H4 (cell line): ENCODE measurements around the gene PTPN1. TPM values are rescaled to one million over a fixed set of nuclear protein-coding genes. Genes with fewer than 3 reads are reported as not detected.
"Not testable (repeated sequence)": the region's sequence is repeated elsewhere in the genome, so short reads cannot be mapped to it uniquely, and the experiment has no call there.

Source experiments
- DNase-seq: peaks from one replicate; pipeline ENCODE4 v3.0.0-alpha.2; 2015; ENCODE audit warnings: low spot score
- total RNA-seq: library from RNA; depleted of rRNA; stranded (reverse); fragments of >200 nt; shearing (Covaris generic); gene quantifications from 2 replicates; pipeline ENCODE4 v1.2.3, GENCODE V29; 2014

Gene PTPN1
- total RNA-seq, 1 experiment from 2014 or later, result 22.8 TPM

DNA sequence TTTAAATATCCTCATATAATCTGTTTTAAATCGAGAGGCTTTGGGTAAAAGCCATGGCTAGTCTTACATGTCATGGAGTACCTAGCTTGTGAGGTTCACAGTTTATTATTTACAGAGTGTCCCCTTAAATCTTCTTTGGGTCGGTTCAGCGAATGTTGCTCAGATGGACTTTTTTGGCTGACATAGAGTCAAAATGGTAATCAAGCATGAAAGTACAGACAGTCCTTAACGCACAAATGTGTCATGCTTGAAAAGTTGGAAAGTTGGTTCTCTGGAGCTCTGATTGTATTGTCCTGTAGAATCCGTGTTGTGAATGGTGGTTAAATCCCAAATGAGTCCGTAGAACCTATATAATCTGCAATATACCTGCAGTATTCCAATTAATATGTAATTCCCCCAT lies 22.0 kb downstream of the PTPN1 start:
- DNase-seq, result no peak

DNA sequence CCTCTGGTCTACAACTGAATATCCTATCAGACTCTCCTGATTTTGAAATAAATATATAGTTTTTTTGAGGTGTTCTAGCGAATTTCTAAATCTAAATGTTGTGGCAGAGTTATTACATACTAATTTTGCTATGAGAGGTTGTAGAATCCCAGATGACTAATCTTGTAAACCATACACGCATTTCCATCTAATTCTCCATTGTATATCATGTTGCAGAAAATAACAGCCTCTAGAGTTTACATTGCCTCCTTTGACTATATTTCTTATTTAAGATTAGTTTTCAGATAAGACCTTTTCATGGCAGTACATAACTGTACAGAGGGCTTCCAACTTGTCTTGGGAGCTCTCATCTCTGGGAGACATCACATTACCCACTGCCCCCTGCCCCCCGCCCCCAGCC lies 22.9 kb downstream of the PTPN1 start:
- no peak for DNase-seq

DNA sequence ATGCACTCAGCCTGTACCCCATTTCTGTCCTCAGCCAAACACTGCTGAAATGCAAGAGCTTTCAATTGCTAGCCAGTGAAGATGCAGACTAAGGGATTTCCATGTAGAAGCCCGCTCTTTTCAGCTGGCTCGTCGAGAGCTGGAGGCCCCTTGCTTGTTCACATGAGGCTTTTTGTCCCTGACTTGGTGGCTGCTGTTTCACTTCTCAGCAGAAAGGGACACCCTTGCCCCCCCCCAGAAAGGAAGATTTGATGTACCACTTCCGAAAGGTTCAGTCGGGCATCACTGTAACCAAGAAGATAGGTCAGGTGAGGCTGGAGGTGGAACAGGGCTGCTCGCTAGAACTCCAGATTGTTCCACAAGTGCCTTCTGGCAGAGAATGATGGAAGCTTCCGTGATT lies 23.3 kb downstream of the PTPN1 start:
- DNase-seq, result no peak

DNA sequence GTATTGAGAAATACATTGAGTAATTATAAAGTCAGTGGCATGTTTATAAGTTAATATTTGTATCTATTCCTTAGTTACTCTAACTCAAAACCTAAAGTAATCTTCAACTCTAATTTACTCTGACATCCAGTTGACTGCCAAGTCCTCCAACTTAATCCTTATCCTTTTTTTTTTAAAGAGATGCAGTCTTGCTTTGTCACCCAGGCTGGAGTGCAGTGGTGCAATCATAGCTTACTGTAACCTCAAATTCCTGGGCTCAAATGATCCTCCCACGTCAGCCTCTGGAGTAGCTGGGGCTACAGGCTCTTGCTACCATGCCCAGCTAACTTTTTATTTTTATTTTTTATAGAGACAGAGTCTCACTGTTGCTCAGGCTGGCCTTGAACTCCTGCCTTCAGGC lies 24.4 kb downstream of the PTPN1 start:
- peak; percentile 74 for DNase-seq

DNA sequence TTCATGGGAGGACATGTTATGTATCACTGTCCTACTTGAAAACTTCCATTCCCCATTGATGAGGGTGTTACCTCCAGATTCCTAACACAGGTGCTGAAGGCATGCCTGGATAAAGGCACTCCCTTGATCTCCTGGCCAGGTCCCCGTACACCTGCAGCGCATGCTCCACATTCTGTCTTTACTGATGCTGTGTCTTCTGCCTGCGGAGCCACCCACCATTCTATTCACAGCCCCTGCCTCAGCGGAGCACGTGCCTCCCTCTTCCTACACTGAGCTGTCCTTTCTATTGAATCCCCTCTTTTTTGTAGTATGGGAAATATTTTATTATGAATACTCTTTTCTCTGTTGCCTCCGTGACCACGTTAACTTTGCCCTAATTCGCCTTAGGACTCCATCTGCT lies 25.0 kb downstream of the PTPN1 start:
- DNase-seq, result no peak

DNA sequence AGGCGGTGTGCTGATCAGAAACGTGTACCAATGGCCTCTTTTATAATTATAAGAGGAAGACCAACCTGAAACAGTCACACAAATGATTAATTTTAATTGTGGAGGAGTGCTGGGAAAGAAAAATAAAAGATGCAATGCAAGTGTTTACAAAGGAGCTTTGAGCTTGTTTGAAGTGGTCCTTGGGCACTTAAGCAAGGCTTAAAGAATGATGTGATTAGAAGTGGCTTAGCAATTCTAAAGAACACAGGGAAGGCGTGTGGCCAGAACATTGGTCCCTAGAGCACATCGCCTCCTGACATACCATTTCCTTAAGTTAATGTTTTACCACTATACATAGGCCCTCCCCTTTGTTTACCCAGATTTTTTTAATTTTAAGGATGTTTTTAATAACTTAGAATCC lies 26.1 kb downstream of the PTPN1 start:
- no peak for DNase-seq

DNA sequence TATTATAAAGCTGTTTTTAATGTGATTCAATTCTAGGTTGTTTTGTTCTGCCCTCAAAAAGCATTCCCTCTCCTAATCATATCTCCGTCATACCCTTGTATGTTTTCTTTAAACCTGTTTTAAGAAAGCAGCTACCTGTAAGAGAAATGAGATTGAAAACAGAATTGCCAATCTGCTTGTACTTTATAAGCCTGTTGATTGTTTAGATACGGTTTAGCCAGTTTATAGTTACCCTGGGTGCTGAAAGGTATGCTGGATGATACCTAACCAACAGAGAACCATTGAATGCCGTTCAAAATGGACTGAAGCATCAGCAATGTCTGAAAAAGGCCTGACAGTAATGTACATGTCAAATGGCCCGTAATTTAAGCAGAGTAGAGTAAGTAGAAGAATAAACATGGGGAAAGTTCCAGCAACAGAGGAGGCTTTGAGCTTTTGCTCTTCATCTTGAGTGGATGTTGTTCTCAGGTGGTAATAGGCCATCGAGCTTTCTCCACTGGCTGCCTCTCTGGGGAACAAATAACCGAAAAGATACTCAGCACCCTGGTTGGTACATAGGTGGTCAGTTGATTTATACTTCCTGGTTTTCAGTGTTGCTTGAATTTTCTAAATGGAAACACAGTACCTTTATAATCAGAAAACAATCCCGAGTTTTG lies 27.5 kb downstream of the PTPN1 start:
- DNase-seq, result no peak

DNA sequence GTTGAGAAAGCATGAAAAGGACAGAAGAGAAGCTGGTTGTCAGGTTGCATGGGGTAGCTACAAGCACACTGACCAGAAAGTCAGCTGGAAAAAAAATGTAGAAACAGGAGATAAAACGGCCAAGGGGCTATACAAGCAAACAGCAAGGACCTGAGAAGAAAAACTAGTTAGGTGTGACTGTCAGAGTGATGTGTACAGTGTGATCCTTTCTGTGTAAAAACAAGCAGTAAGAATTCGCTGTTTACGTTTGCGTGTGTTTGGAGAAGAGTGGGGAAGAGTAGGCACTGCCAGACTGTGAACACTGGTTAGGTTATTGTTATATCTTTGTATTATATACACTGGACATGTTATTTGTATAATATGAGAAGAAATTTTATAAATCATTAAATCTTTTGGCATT lies 28.1 kb downstream of the PTPN1 start:
- DNase-seq, result no peak

DNA sequence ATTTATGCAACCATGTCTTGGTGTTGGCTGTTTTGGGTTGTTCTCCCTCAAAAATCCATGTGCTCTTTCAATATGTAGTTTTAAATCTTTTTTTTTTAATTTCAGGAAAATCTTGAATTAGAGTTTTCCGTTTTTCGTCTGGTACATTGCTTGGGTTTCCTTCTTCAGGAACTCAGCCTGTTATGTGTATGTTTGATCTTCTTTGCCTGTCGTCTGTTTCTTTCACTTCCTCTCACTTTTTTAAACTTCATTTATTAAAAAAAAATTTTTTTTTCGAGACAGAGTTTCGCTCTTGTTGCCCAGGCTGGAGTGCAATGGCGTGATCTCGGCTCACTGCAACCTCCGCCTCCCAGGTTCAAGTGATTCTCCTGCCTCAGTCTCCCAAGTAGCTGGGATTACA lies 29.6 kb downstream of the PTPN1 start:
- DNase-seq, result not testable (repeated sequence)

DNA sequence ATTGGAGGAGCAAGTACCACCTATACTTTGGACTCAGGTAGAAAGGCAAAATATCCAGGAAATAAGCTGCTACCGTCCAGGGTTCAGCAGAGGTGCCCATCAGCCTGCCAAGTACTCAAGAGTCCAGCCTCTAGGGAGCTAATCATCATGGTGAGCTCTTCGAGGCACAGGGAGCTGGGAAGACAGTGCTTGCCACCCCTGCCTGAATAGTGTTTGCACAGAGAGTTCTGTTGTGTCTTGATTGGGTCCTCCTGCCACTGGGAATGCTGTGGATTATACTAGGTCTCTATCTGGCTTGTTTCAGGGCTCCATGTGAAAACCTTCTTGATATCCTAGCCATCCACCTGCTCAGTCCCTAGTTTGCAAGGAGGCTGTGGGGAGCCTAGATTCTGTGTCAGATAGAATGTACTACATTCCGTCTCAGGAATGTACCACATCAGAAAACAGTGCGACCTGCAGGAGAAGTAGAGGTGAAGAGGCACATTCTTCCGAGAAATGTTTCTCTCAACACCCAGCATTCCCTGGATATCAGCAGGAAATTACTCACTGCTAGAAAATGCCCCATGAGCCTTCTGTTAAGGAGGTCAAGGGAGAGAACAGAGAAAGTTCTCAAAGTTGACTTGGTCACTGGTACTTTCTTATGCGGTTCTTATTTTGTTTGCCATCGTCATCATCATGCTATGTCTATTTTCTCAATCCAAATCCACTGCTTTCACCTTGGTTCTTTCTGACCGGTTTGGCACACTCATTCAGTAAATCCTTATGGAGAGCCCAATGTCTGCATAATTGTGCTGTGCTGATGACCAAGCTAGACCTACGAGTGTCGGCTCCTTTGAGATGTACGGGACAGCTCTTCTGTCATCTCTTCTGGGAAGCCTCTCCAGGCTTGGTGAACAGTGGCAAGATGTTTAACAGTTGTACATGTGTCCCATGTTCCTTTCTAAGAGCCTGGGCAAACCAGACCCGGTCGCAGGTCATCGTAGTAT lies 30.7 kb downstream of the PTPN1 start:
- DNase-seq, result peak; percentile 80

DNA sequence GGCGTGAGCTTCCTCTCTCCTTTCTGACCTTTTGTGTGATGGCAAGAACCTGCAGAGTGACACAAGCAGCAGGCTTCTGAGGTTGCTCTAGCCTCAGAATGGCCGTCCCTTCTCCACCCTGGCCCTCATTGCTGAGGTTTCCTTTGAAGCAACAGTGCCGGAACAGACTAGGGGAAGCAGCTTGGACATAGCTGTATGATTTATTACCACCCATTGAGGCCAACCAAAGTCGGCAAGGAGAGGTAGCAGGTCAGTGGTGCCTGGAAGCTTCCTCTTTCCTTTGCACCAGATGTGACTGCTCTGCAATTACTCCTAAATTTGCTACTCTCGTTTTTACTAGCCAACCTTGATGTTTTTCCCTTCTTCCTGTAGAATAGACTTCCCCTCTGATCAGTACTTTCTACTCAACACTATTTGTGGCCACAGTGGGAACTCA lies 31.4 kb downstream of the PTPN1 start:
- DNase-seq, result no peak

DNA sequence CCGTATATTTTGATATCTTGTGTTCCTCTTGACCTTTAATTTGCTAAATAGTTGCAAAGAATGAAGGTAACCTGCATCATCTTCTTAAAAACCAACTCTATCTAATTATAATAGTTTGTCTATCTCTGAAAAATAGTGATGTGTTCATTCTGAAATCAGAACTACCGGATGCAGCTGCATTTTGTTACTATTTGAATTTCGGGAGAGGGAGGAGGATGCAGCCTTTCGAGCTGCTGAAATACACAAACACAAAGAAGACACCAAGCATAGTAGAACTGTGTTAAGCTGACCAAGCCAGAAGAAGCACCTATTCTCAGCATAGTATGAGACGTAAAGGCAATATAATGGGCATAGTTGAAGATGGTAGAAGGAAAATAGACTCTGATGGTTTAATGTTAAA lies 33.1 kb downstream of the PTPN1 start:
- DNase-seq, result no peak

DNA sequence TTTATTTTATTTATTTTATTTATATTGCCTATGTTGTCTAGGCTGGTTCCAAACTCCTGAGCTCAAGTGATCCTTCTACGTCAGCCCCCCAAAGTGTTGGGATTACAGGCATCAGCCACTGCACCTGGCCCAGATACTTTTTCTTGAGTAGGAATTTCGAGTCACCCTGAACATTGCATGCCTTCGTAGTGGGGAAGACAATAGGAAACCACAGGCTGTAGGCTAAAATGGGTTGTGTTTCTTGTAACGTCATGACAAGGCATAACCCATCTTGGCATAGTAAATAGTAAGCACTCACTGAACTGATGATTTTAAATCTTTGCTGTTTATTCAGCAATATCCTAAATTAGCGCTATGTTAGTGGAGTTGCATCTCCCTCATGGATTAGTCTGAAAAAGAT lies 34.9 kb downstream of the PTPN1 start:
- no peak for DNase-seq

DNA sequence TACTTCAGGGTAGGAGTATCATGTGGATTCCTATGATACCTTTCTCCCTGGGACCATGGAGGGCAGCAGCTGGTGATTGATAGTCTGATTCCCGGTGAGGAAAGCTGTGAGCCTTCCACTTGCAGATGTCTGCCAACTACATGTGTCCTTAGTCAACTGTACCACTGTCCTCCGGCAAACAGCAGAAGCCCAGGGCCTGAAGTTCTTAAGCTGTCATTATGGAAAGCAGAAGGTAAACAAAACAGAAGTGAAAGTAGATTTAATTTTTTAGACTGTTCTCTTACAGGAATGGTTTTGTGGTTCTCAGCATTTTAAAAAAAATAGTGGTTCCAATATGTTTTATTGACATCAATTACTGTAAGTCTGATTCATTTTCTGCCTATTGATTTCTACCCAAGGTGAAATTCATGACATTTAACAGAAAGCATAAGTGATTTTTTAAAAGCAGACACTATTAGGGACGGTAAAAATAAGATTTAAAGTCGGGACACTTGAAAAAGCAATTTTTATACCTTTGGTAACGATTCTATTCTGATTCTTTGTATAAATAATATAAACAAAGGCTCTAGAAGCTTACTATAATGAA lies 36.6 kb downstream of the PTPN1 start:
- no peak for DNase-seq

DNA sequence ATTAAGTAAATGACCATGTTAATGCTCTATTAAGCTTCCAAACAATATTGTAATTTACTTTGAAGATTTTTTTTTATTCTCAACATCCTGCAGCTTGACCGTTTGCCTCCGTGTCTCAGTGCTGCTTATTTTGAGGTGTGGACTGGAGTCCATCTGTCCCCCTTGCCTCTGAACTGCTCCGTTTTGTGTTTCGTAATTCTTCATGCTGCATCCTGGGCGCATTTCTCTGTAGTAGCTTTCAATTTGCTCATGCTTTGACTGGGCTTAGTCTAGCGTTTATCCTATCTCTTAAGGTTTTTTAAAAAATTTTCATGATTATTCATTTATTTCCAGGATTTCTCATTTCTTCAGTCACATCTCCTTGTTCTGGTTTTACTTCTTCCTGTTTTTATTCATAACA lies 37.8 kb downstream of the PTPN1 start:
- DNase-seq, result no peak

DNA sequence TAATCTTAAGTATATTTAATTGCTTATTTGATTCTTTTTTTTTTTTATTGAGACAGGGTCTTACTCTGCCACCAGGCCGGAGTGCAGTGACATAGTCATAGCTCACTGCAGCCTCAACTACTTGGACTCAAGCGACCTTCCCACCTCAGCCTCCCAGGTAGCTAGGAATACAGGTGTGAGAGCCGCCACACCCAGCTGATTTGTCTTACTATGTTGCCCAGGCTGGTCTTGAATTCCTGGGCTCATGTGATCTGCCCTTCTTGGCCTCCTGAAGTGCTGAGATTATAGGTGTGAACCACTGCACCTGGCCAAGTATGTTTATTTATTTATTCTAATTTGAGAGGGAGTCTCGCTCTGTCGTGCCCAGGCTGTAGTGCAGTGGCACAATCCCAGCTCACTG lies 38.2 kb downstream of the PTPN1 start:
- no peak for DNase-seq

DNA sequence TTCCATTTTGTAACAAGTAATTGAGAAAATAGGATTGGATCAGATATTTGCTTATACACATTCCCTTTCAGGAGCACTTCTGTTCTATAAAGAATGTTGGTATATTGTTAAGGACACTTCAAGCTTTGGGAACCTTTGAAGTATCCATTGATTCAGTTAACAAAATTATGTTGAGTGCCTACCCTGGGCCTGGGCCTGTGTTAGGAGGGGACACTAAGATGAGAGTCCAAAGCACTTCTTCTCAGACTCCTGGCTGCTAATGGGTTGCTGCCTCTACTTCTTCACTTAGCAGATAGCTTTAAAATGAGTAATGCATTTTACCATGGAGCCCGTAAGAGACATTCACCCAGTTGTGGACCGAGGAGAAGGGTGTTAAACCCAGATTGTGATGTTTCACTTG lies 40.3 kb downstream of the PTPN1 start:
- no peak for DNase-seq

DNA sequence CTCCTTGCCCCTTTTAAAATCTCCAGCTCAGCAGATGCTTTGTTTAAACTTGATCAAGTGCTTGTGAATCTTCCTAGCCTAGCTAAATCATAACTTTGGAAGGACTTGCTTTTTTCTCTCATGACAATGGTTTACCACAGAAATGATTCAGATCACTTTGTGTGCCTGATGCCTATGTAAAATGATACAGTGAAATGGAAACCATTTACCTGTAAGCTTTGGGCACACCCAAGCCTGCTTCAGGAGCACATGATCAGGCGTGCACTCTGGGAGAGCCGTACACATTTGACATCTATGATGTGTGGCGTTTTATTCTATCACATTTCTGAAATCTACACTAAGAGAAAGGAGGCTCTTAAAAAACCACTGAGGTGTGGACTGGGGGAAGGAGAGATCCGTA lies 41.1 kb downstream of the PTPN1 start:
- no peak for DNase-seq

DNA sequence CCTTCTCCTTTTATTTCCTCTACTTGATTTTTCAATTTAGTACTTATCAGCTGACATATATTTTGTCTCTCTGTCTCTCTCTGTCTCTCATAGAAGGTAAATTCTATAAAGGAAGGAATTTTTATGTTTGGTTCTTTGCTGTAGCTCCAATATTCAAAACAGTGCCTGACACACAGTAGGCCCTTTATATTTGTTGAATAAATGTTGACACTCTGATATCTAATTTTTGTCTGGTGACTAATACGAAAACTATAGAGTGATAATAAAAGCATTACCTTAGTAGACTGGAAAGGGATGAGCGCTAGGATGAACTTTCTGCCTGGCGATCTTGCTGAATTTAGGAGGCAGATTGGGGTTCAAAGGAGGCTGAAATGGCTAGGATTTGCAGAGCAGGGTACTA lies 42.8 kb downstream of the PTPN1 start:
- DNase-seq, result no peak

DNA sequence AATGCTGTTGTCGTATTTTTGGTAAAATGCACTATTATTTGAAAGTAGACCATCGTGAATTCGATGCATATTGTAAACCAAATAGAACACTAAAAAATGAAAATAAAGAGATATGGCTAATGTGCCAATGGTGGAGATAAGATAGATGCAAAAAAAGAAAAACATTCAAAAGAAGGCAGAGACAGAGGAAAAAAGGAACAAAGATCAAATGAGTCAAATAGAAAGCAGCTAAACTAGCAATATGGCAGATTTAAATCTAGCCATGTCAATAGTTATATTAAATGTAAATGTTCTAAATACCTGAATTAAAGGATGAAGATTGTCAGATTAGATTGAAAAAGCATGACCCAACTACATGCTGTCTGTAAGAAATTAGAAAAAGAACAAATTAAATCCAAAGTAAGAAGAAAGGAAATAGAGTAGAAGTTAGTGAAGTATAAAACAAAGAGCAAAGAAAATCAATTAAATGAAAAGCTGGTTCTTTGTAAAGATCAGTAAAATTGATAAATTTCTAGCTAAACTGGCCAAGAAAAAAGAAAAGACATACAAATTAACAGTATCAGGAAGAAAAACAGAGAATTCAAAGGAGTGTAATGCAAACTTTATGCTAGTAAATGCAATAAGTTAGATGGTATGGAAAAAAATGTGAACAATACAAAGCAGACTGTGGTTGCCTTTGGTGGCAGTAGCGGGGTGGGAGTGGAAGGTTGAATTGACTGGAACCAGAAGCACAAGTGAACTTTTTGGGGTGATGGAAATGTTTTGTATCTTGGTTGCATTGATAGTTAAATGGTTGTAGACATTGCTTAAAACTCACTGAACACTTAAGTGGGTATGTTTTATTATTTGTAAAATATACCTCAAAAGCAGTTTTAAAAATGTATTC lies 44.8 kb downstream of the PTPN1 start:
- no peak for DNase-seq

DNA sequence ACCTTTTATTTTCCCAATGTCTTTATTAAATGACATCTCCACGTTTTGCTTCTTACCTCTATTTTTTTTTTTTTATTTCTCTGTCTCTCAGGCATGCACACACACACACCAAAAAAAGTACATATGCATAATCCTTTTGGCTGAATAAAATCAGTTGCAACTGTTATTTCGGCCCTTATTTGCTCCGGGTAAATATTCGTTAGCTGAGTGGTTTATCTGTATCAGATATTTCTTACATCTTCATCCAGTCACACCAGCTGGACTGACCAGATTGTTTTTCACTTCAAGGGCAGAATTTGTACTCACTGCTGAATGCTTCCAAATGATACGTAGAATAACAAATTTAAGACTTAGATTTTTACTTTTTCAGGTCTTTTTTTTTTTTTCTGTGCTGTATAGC lies 45.5 kb downstream of the PTPN1 start:
- no peak for DNase-seq
